GM18520 (cell line): ENCODE data around the gene COL15A1.

Source experiments
- ATAC-seq: cut with Tn5 transposase; IDR thresholded peaks from one replicate; pipeline ENCODE4 v1.9.1; 2021; ENCODE audit not compliant: unreplicated experiment

The COL15A1 gene

DNA sequence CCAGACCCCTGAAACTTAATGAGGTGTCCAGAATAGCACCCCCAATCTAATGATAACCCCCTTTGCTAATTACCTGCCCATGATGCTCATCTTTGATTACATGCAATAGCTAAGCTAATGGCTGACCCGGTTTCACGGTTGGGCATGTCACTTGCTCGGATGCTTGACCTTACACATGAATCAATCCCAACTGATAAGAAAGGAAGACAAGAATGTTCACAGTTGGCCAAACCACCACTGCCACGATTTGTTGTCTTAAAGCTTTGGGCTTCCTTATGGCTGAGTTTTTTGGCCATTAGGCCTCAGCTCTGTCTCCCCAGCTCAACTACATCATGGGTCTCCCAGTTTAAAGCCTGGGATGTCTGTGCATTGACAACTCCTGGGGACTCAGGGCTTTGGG, 108.1 kb downstream of the COL15A1 start:
- ATAC-seq: no peak

DNA sequence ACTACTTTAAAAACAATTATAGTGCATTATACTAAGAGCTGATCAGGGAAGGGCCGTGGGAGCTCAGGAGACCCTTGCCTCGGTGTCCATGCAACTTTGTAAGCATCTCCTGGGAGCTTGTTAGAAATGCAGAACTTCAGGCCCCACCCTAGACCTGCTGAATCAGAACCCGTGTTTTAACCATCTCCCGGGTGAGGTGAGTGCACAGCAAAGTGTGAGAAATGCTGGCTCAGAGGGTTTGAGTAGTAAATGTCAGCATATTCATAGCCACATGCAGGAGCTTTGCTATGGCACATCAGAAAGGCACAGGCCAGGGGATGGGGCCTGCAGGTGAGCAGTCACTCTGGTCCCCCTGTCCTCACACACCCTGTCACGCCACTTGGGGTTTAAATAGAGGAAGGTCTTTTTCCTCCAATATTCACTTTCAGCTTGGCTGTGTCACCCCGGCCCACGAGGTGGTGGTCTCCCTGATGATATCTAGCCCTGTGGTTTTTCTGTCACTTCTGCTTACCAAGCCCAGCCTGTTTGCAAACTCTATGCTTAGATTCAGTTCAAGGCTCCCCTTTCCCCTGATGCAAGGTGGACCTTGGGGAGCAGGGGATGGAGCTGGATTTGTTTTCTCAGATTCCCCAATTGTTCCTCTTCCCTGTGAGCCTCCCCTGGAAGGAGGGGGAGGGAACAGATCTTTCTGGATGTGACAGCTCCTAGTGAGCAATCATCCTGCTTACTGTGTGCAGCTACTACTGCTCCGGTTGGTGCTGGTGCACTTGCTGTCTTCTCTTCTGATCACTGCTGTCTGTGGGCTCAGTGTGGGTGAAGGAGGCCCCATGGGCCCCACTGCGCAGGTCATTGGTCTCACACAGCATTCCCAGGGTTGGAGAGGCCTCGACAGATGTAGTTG, 109.4 kb downstream of the COL15A1 start:
- no peak for ATAC-seq

DNA sequence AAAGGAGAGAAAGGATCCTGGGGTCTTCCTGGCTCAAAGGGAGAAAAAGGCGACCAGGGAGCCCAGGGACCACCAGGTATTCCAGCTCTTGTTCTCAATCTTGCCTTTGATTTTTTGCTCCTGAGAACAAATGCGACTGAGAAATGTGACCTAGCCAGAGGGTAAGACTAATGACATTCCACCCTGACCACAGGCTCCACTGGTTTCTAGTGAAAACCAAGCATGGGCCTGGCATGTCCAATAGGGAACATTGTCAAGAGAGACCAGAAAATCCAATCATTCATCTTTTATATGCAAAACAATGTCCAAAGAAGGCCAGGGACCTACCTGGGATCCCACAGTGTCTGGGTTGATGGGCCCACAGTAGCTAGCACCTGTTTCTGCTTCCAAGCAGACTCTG, 110.9 kb downstream of the COL15A1 start:
- no peak for ATAC-seq

DNA sequence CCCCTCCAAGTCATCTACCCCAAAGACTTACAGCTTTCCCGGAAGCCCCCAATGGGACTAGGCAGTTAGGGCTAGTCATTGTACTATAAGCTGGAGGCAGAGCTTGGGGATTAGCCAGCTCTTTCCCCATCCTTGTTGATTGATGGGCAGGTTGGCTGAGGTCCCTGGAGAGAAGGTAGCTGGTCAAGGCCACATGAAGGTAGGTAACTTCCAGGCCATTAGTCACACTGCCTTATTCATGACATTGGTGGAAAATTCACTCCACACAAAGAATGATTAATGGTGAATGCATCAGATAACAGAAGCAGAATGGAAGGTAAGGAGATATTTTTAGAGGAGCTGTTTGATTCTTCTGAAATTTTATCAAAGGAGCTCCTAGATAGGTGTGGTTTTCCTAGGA, 111.7 kb downstream of the COL15A1 start:
- no peak for ATAC-seq

DNA sequence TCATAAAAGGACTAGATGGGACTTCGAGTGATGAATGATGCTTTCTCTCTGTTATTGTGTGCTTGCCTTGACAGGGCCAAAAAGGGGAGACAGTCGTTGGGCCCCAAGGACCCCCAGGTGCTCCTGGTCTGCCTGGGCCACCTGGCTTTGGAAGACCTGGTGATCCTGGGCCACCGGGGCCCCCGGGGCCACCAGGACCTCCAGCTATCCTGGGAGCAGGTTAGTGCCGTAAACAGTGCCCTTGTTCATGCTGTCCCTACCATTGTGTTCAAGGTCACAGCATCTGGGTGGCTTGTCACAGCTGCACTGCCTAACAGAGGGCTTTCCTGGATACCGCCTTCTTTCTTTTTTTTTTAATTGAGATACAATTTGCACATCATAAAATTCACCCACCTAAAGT, 112.5 kb downstream of the COL15A1 start:
- no peak for ATAC-seq

GRCh38 chr9:99056886-99057664, 113.4 kb downstream of the COL15A1 start:
- peak; percentile 34 for ATAC-seq

GRCh38 chr9:99057665-99058625, 114.2 kb downstream of the COL15A1 start:
- ATAC-seq: peak; percentile 55

GRCh38 chr9:99058964-99059921, 115.5 kb downstream of the COL15A1 start:
- ATAC-seq: no peak

GRCh38 chr9:99060621-99061020, 116.9 kb downstream of the COL15A1 start:
- no peak for ATAC-seq

DNA sequence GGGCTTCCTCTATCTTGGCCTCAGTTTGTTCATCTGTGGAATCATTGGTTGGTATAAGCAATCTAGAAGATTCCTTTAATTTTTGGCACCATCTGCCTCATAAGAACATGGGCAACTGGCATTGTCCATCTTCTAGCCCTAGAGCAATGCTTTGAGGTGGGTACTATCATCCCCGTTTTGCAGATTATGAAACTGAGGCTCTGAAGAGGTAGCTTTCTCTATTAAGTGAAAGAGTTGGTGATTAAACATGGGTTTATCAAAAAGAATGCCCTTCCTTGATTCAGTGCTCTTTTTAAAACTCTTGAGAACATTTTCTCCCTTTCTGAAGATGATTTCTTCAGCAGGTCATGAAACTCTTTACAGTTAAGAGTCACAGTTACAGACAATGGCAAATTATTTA, 118.8 kb downstream of the COL15A1 start:
- ATAC-seq: no peak

GRCh38 chr9:99063522-99063921, 119.8 kb downstream of the COL15A1 start:
- no peak for ATAC-seq

GRCh38 chr9:99066571-99066970, 122.9 kb downstream of the COL15A1 start:
- no peak for ATAC-seq

GRCh38 chr9:99069075-99069474, 125.4 kb downstream of the COL15A1 start:
- no peak for ATAC-seq

- no peak for ATAC-seq
These were observed 125.8 kb downstream of the COL15A1 start for GRCh38 chr9:99069546-99069945.

DNA sequence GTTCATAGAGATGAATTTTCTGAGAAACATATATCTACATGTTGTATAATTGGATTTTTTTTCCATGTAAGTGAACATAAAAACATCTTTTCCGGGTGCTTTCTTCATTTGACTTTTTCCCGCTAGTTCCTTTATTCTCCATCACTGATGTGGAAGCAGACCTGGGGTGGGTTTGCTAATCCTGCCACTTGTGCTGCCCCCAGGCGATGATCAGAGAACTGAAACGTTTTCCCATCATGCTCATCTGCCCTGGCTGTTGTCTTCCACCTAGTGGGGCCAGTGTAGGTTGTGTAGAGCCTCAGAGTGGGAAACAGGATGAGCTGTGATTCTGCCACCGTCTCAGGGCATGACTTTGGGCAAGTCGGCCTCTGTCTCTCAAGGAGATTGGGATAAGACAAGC, 127.0 kb downstream of the COL15A1 start:
- no peak for ATAC-seq

- ATAC-seq: no peak
These were observed 127.8 kb downstream of the COL15A1 start for GRCh38 chr9:99071313-99072039.

DNA sequence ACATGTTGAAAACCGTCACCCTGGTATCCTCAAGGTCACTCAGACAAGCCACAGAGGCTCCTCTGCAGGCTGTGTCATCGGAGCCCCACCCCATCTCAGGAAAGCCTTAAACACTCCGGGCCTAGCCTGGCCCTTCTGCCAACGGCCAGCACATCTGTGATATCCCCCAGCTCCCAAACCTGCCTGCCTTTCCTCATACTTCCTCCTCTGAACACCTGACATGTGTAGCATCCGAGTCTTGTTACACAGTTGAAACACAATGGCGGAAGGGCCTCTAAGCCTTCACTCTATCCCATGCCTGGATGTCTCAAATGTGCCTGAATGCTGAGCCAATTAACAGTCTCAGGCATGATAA, 128.3 kb downstream of the COL15A1 start:
- no peak for ATAC-seq

- no peak for ATAC-seq
These were observed 129.6 kb downstream of the COL15A1 start for GRCh38 chr9:99073347-99073746.
